HG02763 (cell line): ENCODE results near the gene RAB6C.
"Not testable (repeated sequence)": the region's sequence is repeated elsewhere in the genome, so short reads cannot be mapped to it uniquely, and the experiment has no call there.

ENCODE experiments used
- ATAC-seq: cut with Tn5 transposase; IDR thresholded peaks from one replicate; pipeline ENCODE4 v1.9.1; 2021; ENCODE audit warnings: mild to moderate bottlenecking, moderate library complexity; ENCODE audit not compliant: unreplicated experiment

Gene RAB6C

GRCh38 chr2:129993151-129993550 lies 13.7 kb downstream of the RAB6C start:
- ATAC-seq: not testable (repeated sequence)

- ATAC-seq: not testable (repeated sequence)
Observed at GRCh38 chr2:129996657-129997237, 17.3 kb downstream of the RAB6C start.

- not testable (repeated sequence) for ATAC-seq
Observed at GRCh38 chr2:129998771-129999170, 19.3 kb downstream of the RAB6C start.

- not testable (repeated sequence) for ATAC-seq
Observed at GRCh38 chr2:130005862-130006261, 26.4 kb downstream of the RAB6C start.

- not testable (repeated sequence) for ATAC-seq
Observed at GRCh38 chr2:130016701-130017100, 37.2 kb downstream of the RAB6C start.

GRCh38 chr2:130019402-130019801 lies 39.9 kb downstream of the RAB6C start:
- ATAC-seq: no peak

GRCh38 chr2:130020069-130020468 lies 40.6 kb downstream of the RAB6C start:
- ATAC-seq: not testable (repeated sequence)

- ATAC-seq: not testable (repeated sequence)
Observed at GRCh38 chr2:130025931-130026330, 46.5 kb downstream of the RAB6C start.
